ENCODE measurements around the gene FRAS1. TPM values are rescaled to one million over a fixed set of nuclear protein-coding genes. Genes with fewer than 3 reads are reported as not detected.

Gene FRAS1
- polyA plus RNA-seq, 2 of the 4 experiments (the other 2 are of a cell fraction): 2.3 to 5.8 TPM

DNA sequence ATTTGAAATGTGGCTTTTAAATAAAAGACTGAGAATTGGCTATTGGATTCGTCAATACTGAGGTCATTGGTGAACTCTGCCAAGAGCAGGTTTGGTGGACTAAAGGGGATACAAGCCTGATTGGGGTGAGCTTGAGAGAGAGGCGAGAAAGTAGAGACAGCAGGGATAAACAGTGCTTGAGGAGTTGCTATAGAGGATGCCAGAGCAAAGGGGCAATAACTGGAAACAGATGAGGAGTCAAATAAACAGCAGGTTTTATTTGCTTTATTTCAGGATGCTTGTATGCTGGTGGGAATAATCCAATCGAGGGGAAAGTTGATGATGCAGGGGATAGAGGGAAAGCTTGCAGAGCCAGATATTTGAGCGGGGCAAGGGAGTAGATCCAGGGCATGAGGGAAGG, 470.4 kb downstream of the FRAS1 start (continued):
- TF ChIP-seq NFE2L2 (conservative IDR thresholded peaks at IDR 0.05; ENCODE audit: low read length) (no peak), PHF8 (IDR thresholded peaks at IDR 0.05; ENCODE audit: borderline replicate concordance, low read depth) (no peak), POLR2A (IDR thresholded peaks at IDR 0.05; ENCODE audit: low read length) (no peak), KDM1A (IDR thresholded peaks at IDR 0.05; ENCODE audit: low read depth) (no peak)

DNA sequence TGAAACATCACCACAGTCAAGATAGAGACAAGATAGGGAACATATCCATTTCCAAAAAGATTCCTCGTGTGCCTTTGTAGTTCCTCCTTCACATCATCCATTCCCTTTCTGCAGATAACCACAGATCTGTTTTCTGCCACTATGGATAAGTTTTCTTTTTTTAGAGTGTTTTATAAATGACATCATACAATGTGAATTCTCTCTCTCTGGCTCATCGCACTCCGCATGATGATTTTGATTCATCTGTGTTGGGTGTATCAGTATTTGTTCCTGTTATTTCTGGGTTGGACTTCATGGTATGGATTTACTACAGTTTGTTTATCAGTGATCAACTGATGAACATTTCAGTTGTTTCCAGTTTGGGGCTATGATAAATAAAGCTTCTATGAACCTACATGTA, 471.2 kb downstream of the FRAS1 start:
- DNase-seq (ENCODE audit: low read depth in 1 of 2, low spot score in 1 of 2) (no peak), FAIRE-seq (no peak), ATAC-seq (no peak)
- Histone ChIP-seq H3K4me1 (peaks cover 22% of the 10 kb centered on the region), H3K4me2 (no peak overlapping the region), H3K27ac (no peak overlapping the region), H3K9me3 (peaks cover 5% of the 10 kb centered on the region; the same call in 2 of the 3 replicates), H3K4me3 (no peak overlapping the region)
- TF ChIP-seq NFE2L2 (conservative IDR thresholded peaks at IDR 0.05; ENCODE audit: low read length): no peak
- TF ChIP-seq POLR2AphosphoS2 (conservative IDR thresholded peaks at IDR 0.05; ENCODE audit: low read length): no peak
- no peak for TF ChIP-seq HOXA7 (CRISPR knock-in tag; IDR thresholded peaks at IDR 0.05)
- TF ChIP-seq ESRRA (IDR thresholded peaks at IDR 0.05; ENCODE audit: borderline replicate concordance, low read length): no peak
- TF ChIP-seq, protein P1, sequence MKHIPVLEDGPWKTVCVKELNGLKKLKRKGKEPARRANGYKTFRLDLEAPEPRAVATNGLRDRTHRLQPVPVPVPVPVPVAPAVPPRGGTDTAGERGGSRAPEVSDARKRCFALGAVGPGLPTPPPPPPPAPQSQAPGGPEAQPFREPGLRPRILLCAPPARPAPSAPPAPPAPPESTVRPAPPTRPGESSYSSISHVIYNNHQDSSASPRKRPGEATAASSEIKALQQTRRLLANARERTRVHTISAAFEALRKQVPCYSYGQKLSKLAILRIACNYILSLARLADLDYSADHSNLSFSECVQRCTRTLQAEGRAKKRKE (CRISPR knock-in tag; IDR thresholded peaks at IDR 0.05; ENCODE audit: low read depth): no peak
- TF ChIP-seq EHF (CRISPR knock-in tag; IDR thresholded peaks at IDR 0.05): no peak
- TF ChIP-seq MAZ (IDR thresholded peaks at IDR 0.05; ENCODE audit: borderline replicate concordance, low read depth, low read length): no peak
- TF ChIP-seq MYC (IDR thresholded peaks at IDR 0.05; ENCODE audit: borderline replicate concordance, low read length): no peak
- TF ChIP-seq RNF2 (IDR thresholded peaks at IDR 0.05; ENCODE audit: borderline replicate concordance, low read depth): no peak
- TF ChIP-seq, protein P2, sequence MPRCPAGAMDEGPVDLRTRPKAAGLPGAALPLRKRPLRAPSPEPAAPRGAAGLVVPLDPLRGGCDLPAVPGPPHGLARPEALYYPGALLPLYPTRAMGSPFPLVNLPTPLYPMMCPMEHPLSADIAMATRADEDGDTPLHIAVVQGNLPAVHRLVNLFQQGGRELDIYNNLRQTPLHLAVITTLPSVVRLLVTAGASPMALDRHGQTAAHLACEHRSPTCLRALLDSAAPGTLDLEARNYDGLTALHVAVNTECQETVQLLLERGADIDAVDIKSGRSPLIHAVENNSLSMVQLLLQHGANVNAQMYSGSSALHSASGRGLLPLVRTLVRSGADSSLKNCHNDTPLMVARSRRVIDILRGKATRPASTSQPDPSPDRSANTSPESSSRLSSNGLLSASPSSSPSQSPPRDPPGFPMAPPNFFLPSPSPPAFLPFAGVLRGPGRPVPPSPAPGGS (IDR thresholded peaks at IDR 0.05): no peak
- no peak for TF ChIP-seq HDAC2 (IDR thresholded peaks at IDR 0.05)
- TF ChIP-seq, protein P3, sequence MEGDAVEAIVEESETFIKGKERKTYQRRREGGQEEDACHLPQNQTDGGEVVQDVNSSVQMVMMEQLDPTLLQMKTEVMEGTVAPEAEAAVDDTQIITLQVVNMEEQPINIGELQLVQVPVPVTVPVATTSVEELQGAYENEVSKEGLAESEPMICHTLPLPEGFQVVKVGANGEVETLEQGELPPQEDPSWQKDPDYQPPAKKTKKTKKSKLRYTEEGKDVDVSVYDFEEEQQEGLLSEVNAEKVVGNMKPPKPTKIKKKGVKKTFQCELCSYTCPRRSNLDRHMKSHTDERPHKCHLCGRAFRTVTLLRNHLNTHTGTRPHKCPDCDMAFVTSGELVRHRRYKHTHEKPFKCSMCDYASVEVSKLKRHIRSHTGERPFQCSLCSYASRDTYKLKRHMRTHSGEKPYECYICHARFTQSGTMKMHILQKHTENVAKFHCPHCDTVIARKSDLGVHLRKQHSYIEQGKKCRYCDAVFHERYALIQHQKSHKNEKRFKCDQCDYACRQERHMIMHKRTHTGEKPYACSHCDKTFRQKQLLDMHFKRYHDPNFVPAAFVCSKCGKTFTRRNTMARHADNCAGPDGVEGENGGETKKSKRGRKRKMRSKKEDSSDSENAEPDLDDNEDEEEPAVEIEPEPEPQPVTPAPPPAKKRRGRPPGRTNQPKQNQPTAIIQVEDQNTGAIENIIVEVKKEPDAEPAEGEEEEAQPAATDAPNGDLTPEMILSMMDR (IDR thresholded peaks at IDR 0.05): no peak
- TF ChIP-seq HOXB13 (CRISPR knock-in tag; IDR thresholded peaks at IDR 0.05; ENCODE audit: low read depth): no peak
- ChIA-PET POLR2A (no interaction called here), CTCF (interaction anchor here (1.0 kb wide), 1 partner anchor 23 kb away, joined by 3 read pairs; the partner anchor contains the start of gene ANXA3)
- WGBS (ENCODE audit: missing lambda C conversion rate): 31% methylated on average over 3 of the region's 3 CpGs

DNA sequence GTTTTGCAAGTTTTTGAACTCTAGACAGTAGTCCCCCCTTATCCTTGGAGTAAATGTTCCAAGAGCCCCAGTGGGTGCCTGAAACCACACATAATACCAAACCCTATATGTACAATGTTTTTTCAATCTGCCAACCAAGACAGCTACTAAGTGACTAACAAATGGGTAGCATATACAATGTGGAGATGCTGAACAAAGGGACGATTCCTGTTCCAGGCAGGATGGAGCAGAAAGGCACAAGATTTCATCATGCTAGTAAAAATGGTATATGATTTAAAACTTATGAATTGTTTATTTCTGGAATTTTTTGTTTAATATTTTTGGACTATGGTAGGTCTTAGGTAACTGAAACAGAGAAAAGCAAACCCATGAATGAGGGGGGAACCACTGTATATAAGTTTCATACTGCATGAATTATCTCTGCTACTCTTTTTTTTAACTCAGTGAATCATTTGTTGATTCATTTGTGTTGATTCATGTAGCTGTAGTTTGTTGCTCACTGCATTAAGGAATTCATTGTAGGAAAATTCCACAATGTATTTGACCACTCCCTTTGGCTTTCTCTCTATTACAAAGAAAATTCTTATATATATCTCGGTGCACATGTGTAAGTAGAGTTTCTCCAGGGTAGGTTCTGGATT, 472.6 kb downstream of the FRAS1 start:
- 47% methylated on average over 2 of the region's 2 CpGs for WGBS (ENCODE audit: missing lambda C conversion rate)
- Histone ChIP-seq H3K27ac (peak overlapping the region; percentile 29 to 67), H3K4me2 (peak overlapping the region; percentile 22; the same call in 1 of the 3 replicates), H3K9me3 (peaks cover 5% of the 10 kb centered on the region; the same call in 2 of the 3 replicates), H3K4me1 (peaks cover 28% of the 10 kb centered on the region), H3K4me3 (no peak overlapping the region)
- POLR2A ChIA-PET: no interaction called here
- no peak for DNase-seq (ENCODE audit: low read depth in 1 of 2, low spot score in 1 of 2)
- FAIRE-seq: no peak
- 0 out of 6 replicates have a peak, but pooled peaks of 1 of the 2 experiments have one; percentile 52 for ATAC-seq
- TF ChIP-seq JUNB (IDR thresholded peaks at IDR 0.05) (peak; percentile 18; the same call in 1 of the 2 replicates), MAFK (IDR thresholded peaks at IDR 0.05; ENCODE audit: partially characterized antibody) (no peak), FOSL2 (IDR thresholded peaks at IDR 0.05) (no peak), FOSL2 (CRISPR knock-in tag; IDR thresholded peaks at IDR 0.05) (peak; percentile 56)
- CTCF ChIA-PET: no interaction called here
